HepG2 (cell line): ENCODE data around the gene KLHDC8B. TPM values are rescaled to one million over a fixed set of nuclear protein-coding genes. Genes with fewer than 3 reads are reported as not detected.
A peak's percentile ranks its signal among the peaks of the same experiment; 100 is the strongest.
"Not testable (repeated sequence)": the region's sequence is repeated elsewhere in the genome, so short reads cannot be mapped to it uniquely, and the experiment has no call there.

Source experiments
- ATAC-seq: fragments of 200-7000 bp; cut with Tn5 transposase; 3 replicates; pipeline ENCODE4 v1.9.1; 2020; ENCODE audit warnings: mild to moderate bottlenecking, moderate library complexity
- BruUV-seq: library from RNA; stranded (reverse); fragments of 400-500 nt; replicated peaks from 2 replicates; lab custom pipeline; 2021; lab: Mats Ljungman, UMichigan
- CTCF ChIA-PET: fragments of 300-600 bp; formaldehyde crosslinking; extraction: SDS; loops from one replicate; lab custom pipeline; 2021; ENCODE audit warnings: low total read pairs, inconsistent platforms, low intra/inter-chr PET ratio; lab: Yijun Ruan, JAX
- POLR2A ChIA-PET: fragments of 350-600 bp; sonication (Branson Sonifier 250); formaldehyde crosslinking; loops from one replicate; lab custom pipeline; 2020; ENCODE audit warnings: antibody characterized with exemption, inconsistent platforms; lab: Yijun Ruan, JAX
- DNase-seq: peaks from one replicate; pipeline ENCODE4 v3.0.0-alpha.2; 2015; ENCODE audit warnings: low spot score
- FAIRE-seq: peaks from 3 replicates; lab custom pipeline; 2011; peaks lifted over from hg19 to GRCh38; lab: Jason Lieb, UNC
- H2AFZ ChIP-seq: one replicate; pipeline ENCODE4 v1.6.1; 2011; ENCODE audit warnings: low read length, inconsistent platforms
- H3K27ac ChIP-seq: fragments of 300-600 bp; 3 replicates; pipeline ENCODE4 v1.8.0; 2011; ENCODE audit warnings: mixed run types, mild to moderate bottlenecking, mixed read lengths, low read length, inconsistent platforms; ENCODE audit not compliant: insufficient read depth; ENCODE audit errors: extremely low read length
- H3K27me3 ChIP-seq, 2 experiments: fragments of 200-600 bp in 1 of 2; 2 replicates in 1 of 2; 3 replicates in 1 of 2; pipeline versions ENCODE4 v1.6.0 to v1.8.0; 2011; ENCODE audit warnings: low read length in 2 of 2, mild to moderate bottlenecking in 2 of 2, moderate library complexity in 2 of 2, inconsistent platforms in 1 of 2; ENCODE audit not compliant: insufficient read depth in 2 of 2, control insufficient read depth in 1 of 2
- H3K36me3 ChIP-seq, 2 experiments: fragments of 200-600 bp in 1 of 2; replicated peaks in 1 of 2; 2 replicates in 1 of 2; 3 replicates in 1 of 2; pipeline versions ENCODE4 v1.5.1 to v1.8.0; 2011; ENCODE audit warnings: low read length in 2 of 2, inconsistent platforms in 1 of 2; ENCODE audit not compliant: insufficient read depth in 2 of 2, control insufficient read depth in 1 of 2
- H3K4me1 ChIP-seq: 2 replicates; pipeline ENCODE4 v1.5.1; 2012; ENCODE audit warnings: low read length, inconsistent platforms; ENCODE audit not compliant: insufficient read depth
- H3K4me2 ChIP-seq: 2 replicates; pipeline ENCODE4 v1.6.0; 2011; ENCODE audit warnings: low read depth, low read length, inconsistent platforms
- H3K4me3 ChIP-seq, 3 experiments: fragments of 200-600 bp in 1 of 3; sonication (generic), shearing (Covaris generic) in 1 of 3; replicated peaks in 1 of 3; 2 replicates each; pipeline ENCODE4 v1.5.1; 2011 to 2016; ENCODE audit warnings: low read length in 3 of 3, inconsistent platforms in 2 of 3, low read depth in 2 of 3, mild to moderate bottlenecking in 2 of 3, control low read depth in 1 of 3, mixed read lengths in 1 of 3; ENCODE audit not compliant: insufficient read depth in 1 of 3
- H3K79me2 ChIP-seq: one replicate; pipeline ENCODE4 v1.6.1; 2011; ENCODE audit warnings: low read length, inconsistent platforms; ENCODE audit not compliant: insufficient read depth
- H3K9ac ChIP-seq: 2 replicates; pipeline ENCODE4 v1.6.0; 2011; ENCODE audit warnings: mild to moderate bottlenecking, low read depth, low read length, inconsistent platforms; ENCODE audit not compliant: insufficient read depth
- H3K9me3 ChIP-seq: 2 replicates; pipeline ENCODE4 v1.5.1; 2012; ENCODE audit warnings: mild to moderate bottlenecking, low read length
- H4K20me1 ChIP-seq: 2 replicates; pipeline ENCODE4 v1.6.0; 2011; ENCODE audit warnings: inconsistent platforms, mild to moderate bottlenecking, low read length, moderate library complexity; ENCODE audit not compliant: insufficient read depth
- MAFF ChIP-seq: IDR thresholded peaks from 2 replicates; pipeline ENCODE4 v1.6.1; 2011; ENCODE audit warnings: low read depth, low read length, improper control_type of control experiment
- MAFK ChIP-seq, 2 experiments: IDR thresholded peaks in 1 of 2; conservative IDR thresholded peaks in 1 of 2; 2 replicates each; pipeline ENCODE4 v1.6.1; 2011; ENCODE audit warnings: improper control_type of control experiment in 2 of 2, low read length in 2 of 2
- NFYB ChIP-seq: sonication (generic); formaldehyde crosslinking; IDR thresholded peaks from 2 replicates; pipeline ENCODE4 v1.4.0; 2020; ENCODE audit warnings: missing genetic modification reagents
- NFYC ChIP-seq: IDR thresholded peaks from 2 replicates; pipeline ENCODE4 v1.6.1; 2016; ENCODE audit warnings: missing genetic modification reagents, missing compliant biosample characterization
- ZBTB26 ChIP-seq: IDR thresholded peaks from 2 replicates; pipeline ENCODE4 v1.6.1; 2016; ENCODE audit warnings: missing compliant biosample characterization, missing genetic modification reagents, borderline replicate concordance
- ZNF761 ChIP-seq: sonication (generic); formaldehyde crosslinking; conservative IDR thresholded peaks from 2 replicates; pipeline ENCODE4 v1.4.0; 2020; ENCODE audit warnings: mild to moderate bottlenecking, missing genetic modification reagents
- ZNF770 ChIP-seq: sonication (generic); formaldehyde crosslinking; IDR thresholded peaks from 2 replicates; pipeline ENCODE4 v1.5.0; 2020; ENCODE audit warnings: mild to moderate bottlenecking, missing genetic modification reagents
- WGBS: methylation state at CpG from one replicate; pipeline ENCODE4 v1.1.6; 2017; ENCODE audit warnings: low lambda C conversion rate; 5-methylcytosine and 5-hydroxymethylcytosine counted together
- in situ Hi-C: cut with HindIII; loops from 2 replicates; pipeline ENCODE4 v1.10.0; 2017; ENCODE audit warnings: low pct_unique_long_range_greater_than_20kb; ENCODE audit not compliant: extremely low pct_ligation_motif_present
- intact Hi-C: fragments of 100-400 bp; cut with micrococcal nuclease; formaldehyde crosslinking; loops from one replicate; pipeline ENCODE4 v1.10.0; 2022; ENCODE audit not compliant: unreplicated experiment
- polyA plus RNA-seq, 8 experiments: library from polyadenylated mRNA; depleted of rRNA in 3 of 8; stranded (reverse) in 7 of 8; unstranded in 1 of 8; fragments of >200 nt; fragmentation: Illumina TruSeq in 4 of 8; extraction: Trizol in 4 of 8; gene quantifications; 2 replicates each; pipeline versions ENCODE4 v1.2.1 to v1.2.3, GENCODE V29; 2011 to 2016; ENCODE audit warnings: low read depth in 4 of 8, missing spikeins in 1 of 8, mixed read lengths in 1 of 8; ENCODE audit not compliant: insufficient read depth in 1 of 8
- total RNA-seq, 5 experiments: library from RNA; depleted of rRNA; stranded (reverse); fragments of >200 nt; fragmentation: Illumina TruSeq; extraction: Trizol; gene quantifications; 2 replicates each; pipeline ENCODE4 v1.2.3, GENCODE V29; 2016; ENCODE audit warnings: low read depth in 1 of 5

KLHDC8B gene
- total and polyA plus RNA-seq, 2 of the 13 experiments (the other 11 are each of a cell fraction or from before 2014, with no cell fraction given): 17.2 to 17.8 TPM

- WGBS: 86% methylated on average over 5 of the region's 6 CpGs
- FAIRE-seq: no peak
- in situ Hi-C loops (no loop called here), intact Hi-C loops (no loop called here)
- Histone ChIP-seq H4K20me1 (no peaks in the 10 kb centered on the region), H3K9me3 (peaks cover 2% of the 10 kb centered on the region), H3K4me3 (no peak overlapping the region), H3K36me3 (no peaks in the 10 kb centered on the region), H2AFZ (no peak overlapping the region), H3K79me2 (no peaks in the 10 kb centered on the region), H3K27ac (peak overlapping the region; percentile 51), H3K4me2 (no peak overlapping the region), H3K27me3 (no peaks in the 10 kb centered on the region), H3K4me1 (peaks cover 17% of the 10 kb centered on the region), H3K9ac (no peak overlapping the region)
- peak; percentile 94 for TF ChIP-seq ZNF761
- TF ChIP-seq ZNF770 (CRISPR knock-in tag): peak; percentile 22; the same call in 1 of the 2 replicates
- TF ChIP-seq ZBTB26 (CRISPR knock-in tag): no peak
- ChIA-PET CTCF (no interaction called here), POLR2A (interaction anchor here (0.8 to 1.6 kb wide), 2 partner anchors 20 to 121 kb away, joined by 3 to 5 read pairs; partner anchors contain the start of gene USP4)
- BruUV-seq: no TSS peak
- DNase-seq: no peak
- ATAC-seq: no peak
Observed at GRCh38 chr3:49219132-49219531, 47.7 kb downstream of the KLHDC8B start.

GRCh38 chr3:49220985-49221563 lies 49.7 kb downstream of the KLHDC8B start:
- ATAC-seq, H3K27ac ChIP-seq, CTCF ChIA-PET, FAIRE-seq, H3K9me3 ChIP-seq, H2AFZ ChIP-seq, in situ Hi-C loops, H3K36me3 ChIP-seq, POLR2A ChIA-PET, H3K4me3 ChIP-seq, H3K4me2 ChIP-seq, H3K79me2 ChIP-seq, H3K27me3 ChIP-seq, BruUV-seq, DNase-seq, intact Hi-C loops, H4K20me1 ChIP-seq, H3K9ac ChIP-seq: not testable (repeated sequence)
- WGBS: 72% methylated on average over 6 of the region's 6 CpGs
- H3K4me1 ChIP-seq: peaks cover 17% of the 10 kb centered on the region
- TF ChIP-seq MAFF (peak; percentile 71), MAFK (conservative IDR thresholded peaks at IDR 0.05 in 1 of 2, IDR thresholded peaks at IDR 0.05 in 1 of 2; ENCODE audit: low read length in 2 of 2) (peak in 1 of 2 experiments; percentile 59; a peak in 3 of 4 replicates), NFYB (CRISPR knock-in tag) (peak; percentile 41), NFYC (CRISPR knock-in tag) (0 out of 2 replicates have a peak, but pooled peaks have one; percentile 14)
